Measurements from ENCODE around the gene DOCK3.
"Not testable (repeated sequence)": the region's sequence is repeated elsewhere in the genome, so short reads cannot be mapped to it uniquely, and the experiment has no call there.

Gene DOCK3

GRCh38 chr3:51099794-51100535, 425.2 kb downstream of the DOCK3 start:
- peak; percentile 43 for DNase-seq (ENCODE audit: low spot score)

DNA sequence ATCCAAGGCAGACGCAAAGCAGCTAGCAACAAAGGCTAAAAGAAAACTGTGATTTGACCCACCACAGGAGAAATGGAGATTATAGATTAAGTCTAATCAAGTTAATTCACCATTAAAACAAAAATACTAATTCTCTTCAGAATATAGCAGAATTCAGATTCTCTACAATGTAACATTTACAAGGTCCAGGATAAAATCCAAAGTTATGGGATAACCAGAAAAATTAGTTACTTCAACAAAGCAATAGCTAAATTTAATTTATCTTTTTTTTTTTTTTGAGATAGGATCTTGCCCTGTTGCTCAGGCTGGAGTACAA, 425.8 kb downstream of the DOCK3 start:
- no peak for DNase-seq (ENCODE audit: low spot score)

- DNase-seq (ENCODE audit: low spot score), result no peak
These were observed 427.7 kb downstream of the DOCK3 start for GRCh38 chr3:51102396-51102795.

- DNase-seq (ENCODE audit: low spot score), result no peak
These were observed 431.6 kb downstream of the DOCK3 start for GRCh38 chr3:51106242-51106876.

DNA sequence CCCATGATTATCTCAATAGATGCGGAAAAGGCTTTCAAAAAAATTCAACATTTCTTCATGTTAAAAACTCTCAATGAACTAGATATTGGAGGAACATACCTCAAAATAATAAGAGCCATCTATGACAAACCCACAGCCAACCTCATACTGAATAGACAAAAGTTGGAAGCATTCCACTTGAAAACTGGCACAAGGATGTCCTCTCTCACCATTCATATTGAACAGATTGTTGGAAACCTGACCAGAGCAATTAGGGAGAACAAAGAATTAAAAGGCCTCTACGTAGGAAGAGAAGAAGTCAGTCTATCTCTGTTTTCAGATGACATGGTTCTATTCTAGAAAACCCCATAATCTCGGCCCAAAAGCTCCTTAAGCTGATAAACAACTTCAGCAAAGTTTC, 435.9 kb downstream of the DOCK3 start:
- DNase-seq (ENCODE audit: low spot score), result no peak

DNA sequence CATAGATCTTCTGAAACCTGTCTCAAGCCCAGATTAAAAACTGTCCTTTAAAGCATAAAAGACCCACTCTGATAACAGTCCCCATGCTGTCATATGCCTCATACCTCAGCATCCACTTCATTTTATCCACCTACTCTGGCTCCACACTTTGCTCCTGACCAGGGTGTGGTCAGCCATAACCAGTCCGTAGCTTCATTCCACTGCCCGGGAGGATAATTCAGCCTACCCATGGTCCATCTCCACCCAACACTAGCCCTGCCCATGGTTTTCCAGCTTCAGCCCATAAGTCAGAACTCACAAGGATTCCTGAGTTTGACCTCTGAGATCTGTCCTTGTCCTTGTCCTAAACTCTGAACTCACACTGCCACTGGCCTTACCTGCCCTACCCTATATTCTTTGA, 448.2 kb downstream of the DOCK3 start:
- DNase-seq (ENCODE audit: low spot score), result no peak

- no peak for DNase-seq (ENCODE audit: low spot score)
These were observed 448.8 kb downstream of the DOCK3 start for GRCh38 chr3:51123531-51123930.

DNA sequence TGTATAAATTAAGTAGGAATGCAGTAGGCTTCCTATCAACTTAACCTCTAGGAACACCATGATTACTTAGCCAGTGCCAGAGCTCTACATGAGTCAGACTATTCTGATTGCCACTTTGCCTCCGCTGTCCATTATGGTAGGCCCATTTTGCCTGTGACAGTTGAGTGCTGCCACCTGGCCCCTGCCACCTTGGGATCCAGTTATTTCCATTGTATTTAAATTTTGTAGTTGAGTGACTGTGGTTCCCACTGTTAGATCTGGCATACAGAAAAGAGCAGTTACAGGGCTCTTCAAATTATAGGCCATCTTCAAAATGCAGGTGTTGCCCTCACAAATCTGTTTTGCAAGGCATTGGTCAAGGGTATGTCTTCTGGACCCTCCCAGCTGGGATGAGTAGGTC, 456.9 kb downstream of the DOCK3 start:
- DNase-seq (ENCODE audit: low spot score), result not testable (repeated sequence)

- DNase-seq (ENCODE audit: low spot score), result no peak
These were observed 463.0 kb downstream of the DOCK3 start for GRCh38 chr3:51137715-51138114.

DNA sequence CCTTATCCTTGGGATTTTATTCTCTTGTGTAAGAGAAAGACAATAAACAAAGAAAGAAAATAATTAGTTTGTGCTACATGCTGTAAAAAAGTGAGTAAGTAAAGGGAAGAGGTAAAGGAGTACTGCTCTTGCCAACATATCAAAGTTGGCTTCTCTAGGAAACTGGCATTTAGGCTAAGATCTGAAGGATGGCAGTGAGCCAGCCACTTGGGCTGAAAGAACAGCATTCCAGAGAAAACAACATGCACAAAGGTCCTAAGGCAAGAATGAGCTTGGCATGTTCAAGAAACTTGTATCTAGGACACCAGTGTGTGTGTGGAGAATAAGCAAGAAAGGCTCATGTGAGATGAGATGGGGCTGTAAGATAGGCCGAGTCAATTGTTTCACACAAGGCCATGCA, 464.9 kb downstream of the DOCK3 start:
- no peak for DNase-seq (ENCODE audit: low spot score)

DNA sequence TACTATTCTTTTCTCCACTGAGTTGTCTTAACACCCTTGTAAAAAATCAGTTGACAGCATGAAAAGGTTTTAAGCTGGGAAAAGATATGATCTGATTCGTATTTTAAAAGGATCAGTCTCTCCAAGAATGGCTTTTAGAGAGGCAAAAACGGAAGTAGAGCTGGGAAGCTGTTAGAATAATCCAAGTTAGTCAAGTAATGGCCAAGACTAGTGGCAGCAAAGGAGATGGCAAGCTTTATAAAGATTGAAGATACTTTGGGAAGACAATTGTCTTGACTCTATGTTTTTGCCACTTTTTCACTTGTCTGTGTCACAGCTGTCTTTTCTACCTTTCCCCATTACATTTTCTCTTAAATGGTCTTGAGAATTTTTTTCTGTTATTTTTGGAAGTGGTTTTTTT, 466.8 kb downstream of the DOCK3 start:
- DNase-seq (ENCODE audit: low spot score), result no peak

GRCh38 chr3:51145811-51146585, 471.3 kb downstream of the DOCK3 start:
- no peak for DNase-seq (ENCODE audit: low spot score)

DNA sequence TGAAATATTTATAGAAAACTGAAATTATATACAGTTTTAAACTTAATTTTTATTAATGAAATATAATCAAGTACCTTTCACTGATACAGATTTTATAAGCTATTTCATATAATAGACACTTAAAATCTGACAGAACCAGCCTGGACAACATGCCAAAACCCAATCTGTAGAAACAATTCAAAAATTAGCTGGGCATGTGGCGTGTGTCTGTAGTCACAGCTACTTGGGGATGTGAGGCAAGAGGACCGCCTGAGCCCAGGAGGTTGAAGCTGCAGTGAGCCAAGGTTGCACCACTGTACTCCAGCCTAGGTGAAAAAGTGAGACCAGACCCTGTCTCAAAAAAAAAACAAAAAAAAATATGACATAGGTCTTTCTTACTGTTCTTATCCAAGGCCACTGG, 472.1 kb downstream of the DOCK3 start:
- DNase-seq (ENCODE audit: low spot score), result no peak

DNA sequence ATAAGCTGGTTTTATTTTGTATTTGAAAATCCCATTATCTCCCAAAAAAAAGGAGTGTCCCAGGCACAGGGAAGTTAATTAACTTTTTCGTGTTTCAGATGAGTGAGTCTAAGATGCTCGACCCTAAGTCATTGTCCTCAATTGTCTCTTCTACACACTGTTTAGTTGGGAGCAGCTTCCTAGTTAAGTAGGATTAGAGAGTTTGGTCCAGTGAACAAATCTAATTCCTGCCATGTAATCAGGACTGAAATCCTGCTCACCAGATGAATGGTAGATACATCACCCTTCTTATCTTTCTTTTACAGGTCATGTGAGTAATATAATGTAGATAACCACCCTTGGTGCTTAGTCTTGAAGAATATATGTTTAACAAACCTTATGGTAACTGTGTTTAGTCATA, 481.4 kb downstream of the DOCK3 start:
- no peak for DNase-seq (ENCODE audit: low spot score)

DNA sequence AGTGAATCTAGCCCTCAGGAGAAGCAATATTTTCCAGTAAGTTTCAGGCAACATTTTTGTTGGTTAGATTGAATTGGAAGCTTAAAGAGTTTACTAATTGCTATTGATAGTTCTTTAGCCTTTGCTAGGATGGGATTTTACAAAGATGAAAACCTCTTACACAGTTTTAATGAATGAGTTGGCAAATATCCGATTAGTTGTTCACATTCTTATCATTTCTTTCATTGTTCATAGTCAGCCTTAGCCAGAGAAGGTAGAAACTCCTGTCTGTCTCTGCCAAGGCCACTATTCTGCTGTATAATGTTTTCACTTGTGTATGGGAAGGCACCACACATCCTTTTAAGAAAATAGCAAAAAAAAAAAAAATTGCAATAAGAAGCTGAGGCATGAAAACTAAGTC, 488.3 kb downstream of the DOCK3 start:
- no peak for DNase-seq (ENCODE audit: low spot score)

DNA sequence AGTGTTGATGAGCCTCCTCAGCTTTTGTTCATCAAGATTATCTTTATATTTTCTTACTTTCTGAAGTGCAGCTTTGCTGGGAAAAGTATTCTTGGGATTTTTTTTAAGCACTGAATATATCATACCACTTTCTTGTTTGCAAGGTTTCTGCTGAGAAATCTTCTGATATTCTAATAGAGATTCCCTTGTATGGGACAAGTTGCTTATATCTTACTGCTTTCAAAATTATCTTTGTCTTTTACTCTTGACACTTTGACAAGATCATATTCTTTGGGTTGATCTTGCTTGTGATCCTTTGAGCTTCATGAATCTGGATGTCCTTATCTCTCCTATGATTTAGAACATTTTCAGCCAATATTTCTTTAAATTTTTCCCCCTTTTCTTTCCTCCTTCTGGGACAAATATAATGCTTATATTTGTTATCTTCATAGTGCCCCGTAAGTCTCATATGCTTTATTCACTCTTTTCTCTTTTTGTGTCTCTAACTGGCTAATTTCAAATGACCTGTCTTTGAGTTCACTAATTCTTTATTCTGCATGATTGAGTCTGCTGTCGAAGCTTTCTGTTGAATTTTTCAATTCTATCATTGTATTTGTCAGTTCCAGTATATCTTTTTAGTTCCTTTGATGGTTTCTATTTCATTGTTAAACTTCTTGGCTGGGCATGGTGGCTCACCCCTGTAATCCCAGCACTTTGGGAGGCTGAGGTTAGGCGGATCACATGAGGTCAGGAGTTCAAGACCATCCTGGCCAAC, 499.0 kb downstream of the DOCK3 start:
- no peak for DNase-seq (ENCODE audit: low spot score)

- no peak for DNase-seq (ENCODE audit: low spot score)
These were observed 502.2 kb downstream of the DOCK3 start for GRCh38 chr3:51176923-51177322.

DNA sequence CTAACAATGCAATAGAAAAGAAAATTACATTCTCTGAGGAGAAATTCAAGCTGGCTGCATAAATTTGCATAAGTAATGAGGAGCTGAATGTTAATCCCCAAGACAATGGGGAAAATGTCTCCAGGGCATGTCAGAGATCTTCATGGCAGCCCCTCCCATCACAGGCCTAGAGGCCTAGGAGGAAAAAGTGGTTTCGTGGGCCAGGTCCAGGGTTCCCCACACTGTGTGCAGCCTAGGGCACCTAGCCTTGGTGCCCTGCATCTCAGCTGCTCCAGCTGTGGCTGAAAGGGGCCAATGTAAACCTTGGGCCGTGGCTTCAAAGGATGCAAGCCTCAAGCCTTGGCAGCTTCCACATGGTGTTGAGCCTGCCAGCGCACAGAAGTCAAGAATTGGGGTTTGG, 511.7 kb downstream of the DOCK3 start:
- not testable (repeated sequence) for DNase-seq (ENCODE audit: low spot score)

GRCh38 chr3:51190199-51190598, 515.5 kb downstream of the DOCK3 start:
- DNase-seq (ENCODE audit: low spot score), result no peak

GRCh38 chr3:51190827-51191226, 516.1 kb downstream of the DOCK3 start:
- DNase-seq (ENCODE audit: low spot score), result no peak

DNA sequence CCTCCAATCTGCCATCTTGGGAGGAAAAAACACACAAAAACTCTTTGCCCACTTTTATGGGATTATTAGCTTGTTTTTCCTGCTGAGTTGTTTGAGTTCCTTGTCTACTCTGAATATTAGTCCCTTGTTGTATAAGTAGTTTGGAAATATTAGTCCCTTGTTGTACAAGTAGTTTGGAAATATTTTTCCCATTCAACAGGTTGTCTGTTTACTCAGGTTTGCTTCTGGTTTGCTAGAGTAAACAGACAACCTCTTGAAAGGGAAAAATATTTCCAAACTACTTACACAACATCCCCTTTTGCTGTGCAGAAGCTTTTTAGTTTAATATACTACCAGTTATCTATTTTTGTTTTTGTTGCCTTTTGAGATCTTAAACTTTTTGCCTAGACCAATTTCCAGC, 517.0 kb downstream of the DOCK3 start:
- no peak for DNase-seq (ENCODE audit: low spot score)

GRCh38 chr3:51198477-51198876, 523.8 kb downstream of the DOCK3 start:
- DNase-seq (ENCODE audit: low spot score), result no peak

DNA sequence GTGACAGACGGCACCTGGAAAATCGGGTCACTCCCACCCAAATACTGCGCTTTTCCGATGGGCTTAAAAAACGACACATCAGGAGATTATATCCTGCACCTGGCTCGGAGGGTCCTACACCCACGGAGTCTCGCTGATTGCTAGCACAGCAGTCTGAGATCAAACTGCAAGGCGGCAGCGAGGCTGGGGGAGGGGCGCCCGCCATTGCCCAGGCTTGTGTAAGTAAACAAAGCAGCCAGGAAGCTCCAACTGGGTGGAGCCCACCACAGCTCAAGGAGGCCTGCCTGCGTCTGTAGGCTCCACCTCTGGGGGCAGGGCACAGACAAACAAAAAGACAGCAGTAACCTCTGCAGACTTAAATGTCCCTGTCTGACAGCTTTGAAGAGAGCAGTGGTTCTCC, 524.6 kb downstream of the DOCK3 start:
- DNase-seq (ENCODE audit: low spot score), result not testable (repeated sequence)
